HepG2 (cell line): ENCODE data around the gene TSN. TPM values are rescaled to one million over a fixed set of nuclear protein-coding genes. Genes with fewer than 3 reads are reported as not detected.

Experiments used
- ELF1 ChIP-seq: sonication (generic); formaldehyde crosslinking; IDR thresholded peaks from 2 replicates; pipeline ENCODE4 v1.4.0; 2020; ENCODE audit warnings: missing genetic modification reagents
- ERF ChIP-seq: IDR thresholded peaks from 2 replicates; pipeline ENCODE4 v1.6.1; 2018; ENCODE audit warnings: missing biosample characterization, missing genetic modification reagents
- GABPA ChIP-seq, 2 experiments: IDR thresholded peaks; 2 replicates each; pipeline ENCODE4 v1.6.1; 2011 to 2016; ENCODE audit warnings: low read depth in 2 of 2, low read length in 1 of 2, missing biosample characterization in 1 of 2, missing genetic modification characterization in 1 of 2
- GTF3A ChIP-seq: sonication (generic); formaldehyde crosslinking; conservative IDR thresholded peaks from 2 replicates; pipeline ENCODE4 v1.4.0; 2020; ENCODE audit warnings: mild to moderate bottlenecking, missing genetic modification reagents
- GZF1 ChIP-seq: sonication (generic); formaldehyde crosslinking; IDR thresholded peaks from 2 replicates; pipeline ENCODE4 v1.5.1; 2020; ENCODE audit warnings: mild to moderate bottlenecking, missing genetic modification reagents
- MEF2D ChIP-seq: sonication (generic); formaldehyde crosslinking; IDR thresholded peaks from 2 replicates; pipeline ENCODE4 v1.5.1; 2020; ENCODE audit warnings: mild to moderate bottlenecking, missing genetic modification reagents
- SP140L ChIP-seq: sonication (generic); formaldehyde crosslinking; IDR thresholded peaks from 2 replicates; pipeline ENCODE4 v1.4.0; 2020; ENCODE audit warnings: missing genetic modification reagents, borderline replicate concordance
- ZBTB25 ChIP-seq: IDR thresholded peaks from 2 replicates; pipeline ENCODE4 v1.6.1; 2018; ENCODE audit warnings: missing genetic modification reagents
- ZBTB43 ChIP-seq: sonication (generic); formaldehyde crosslinking; conservative IDR thresholded peaks from 2 replicates; pipeline ENCODE4 v1.4.0; 2020; ENCODE audit warnings: missing genetic modification reagents
- ZNF180 ChIP-seq: sonication (generic); formaldehyde crosslinking; IDR thresholded peaks from 2 replicates; pipeline ENCODE4 v1.4.0; 2020; ENCODE audit warnings: low read depth, missing genetic modification reagents, borderline replicate concordance
- ZNF24 ChIP-seq: fragments of 450-650 bp; IDR thresholded peaks from 2 replicates; pipeline ENCODE4 v1.6.1; 2017; ENCODE audit warnings: antibody characterized with exemption, mild to moderate bottlenecking
- ZNF263 ChIP-seq: sonication (generic); formaldehyde crosslinking; IDR thresholded peaks from 2 replicates; pipeline ENCODE4 v1.4.0; 2020; ENCODE audit warnings: missing genetic modification reagents
- ZNF510 ChIP-seq: sonication (generic); formaldehyde crosslinking; IDR thresholded peaks from 2 replicates; pipeline ENCODE4 v1.4.0; 2020; ENCODE audit warnings: low read depth, mild to moderate bottlenecking, missing genetic modification reagents
- ZNF589 ChIP-seq: sonication (generic); formaldehyde crosslinking; conservative IDR thresholded peaks from 2 replicates; pipeline ENCODE4 v1.8.0; 2022; ENCODE audit warnings: mild to moderate bottlenecking, moderate library complexity, missing genetic modification reagents
- ZNF746 ChIP-seq: sonication (generic); formaldehyde crosslinking; IDR thresholded peaks from 2 replicates; pipeline ENCODE4 v1.8.0; 2022; ENCODE audit warnings: mild to moderate bottlenecking, missing genetic modification reagents
- ZNF792 ChIP-seq: IDR thresholded peaks from 2 replicates; pipeline ENCODE4 v1.6.1; 2016
- polyA plus RNA-seq, 8 experiments: library from polyadenylated mRNA; depleted of rRNA in 3 of 8; stranded (reverse) in 7 of 8; unstranded in 1 of 8; fragments of >200 nt; fragmentation: Illumina TruSeq in 4 of 8; extraction: Trizol in 4 of 8; gene quantifications; 2 replicates each; pipeline versions ENCODE4 v1.2.1 to v1.2.3, GENCODE V29; 2011 to 2016; ENCODE audit warnings: low read depth in 4 of 8, missing spikeins in 1 of 8, mixed read lengths in 1 of 8; ENCODE audit not compliant: insufficient read depth in 1 of 8
- total RNA-seq, 5 experiments: library from RNA; depleted of rRNA; stranded (reverse); fragments of >200 nt; fragmentation: Illumina TruSeq; extraction: Trizol; gene quantifications; 2 replicates each; pipeline ENCODE4 v1.2.3, GENCODE V29; 2016; ENCODE audit warnings: low read depth in 1 of 5
- TF ChIP-seq, protein P1 (sequence below): sonication (generic); formaldehyde crosslinking; IDR thresholded peaks from 2 replicates; pipeline ENCODE4 v1.4.0; 2020; ENCODE audit warnings: missing genetic modification reagents, borderline replicate concordance
- TF ChIP-seq, protein P2 (sequence below): sonication (generic); formaldehyde crosslinking; conservative IDR thresholded peaks from 2 replicates; pipeline ENCODE4 v1.4.0; 2020; ENCODE audit warnings: missing genetic modification reagents
- TF ChIP-seq, protein P3 (sequence below): sonication (generic); formaldehyde crosslinking; IDR thresholded peaks from 2 replicates; pipeline ENCODE4 v1.4.0; 2020; ENCODE audit warnings: mild to moderate bottlenecking, missing genetic modification reagents

Gene TSN
- total and polyA plus RNA-seq, 2 of the 13 experiments (the other 11 are each of a cell fraction or from before 2014, with no cell fraction given), result 56.4 to 115 TPM

GRCh38 chr2:121707344-121707919 lies 48.0 kb upstream of the TSN start (continued):
- TF ChIP-seq, protein P1, sequence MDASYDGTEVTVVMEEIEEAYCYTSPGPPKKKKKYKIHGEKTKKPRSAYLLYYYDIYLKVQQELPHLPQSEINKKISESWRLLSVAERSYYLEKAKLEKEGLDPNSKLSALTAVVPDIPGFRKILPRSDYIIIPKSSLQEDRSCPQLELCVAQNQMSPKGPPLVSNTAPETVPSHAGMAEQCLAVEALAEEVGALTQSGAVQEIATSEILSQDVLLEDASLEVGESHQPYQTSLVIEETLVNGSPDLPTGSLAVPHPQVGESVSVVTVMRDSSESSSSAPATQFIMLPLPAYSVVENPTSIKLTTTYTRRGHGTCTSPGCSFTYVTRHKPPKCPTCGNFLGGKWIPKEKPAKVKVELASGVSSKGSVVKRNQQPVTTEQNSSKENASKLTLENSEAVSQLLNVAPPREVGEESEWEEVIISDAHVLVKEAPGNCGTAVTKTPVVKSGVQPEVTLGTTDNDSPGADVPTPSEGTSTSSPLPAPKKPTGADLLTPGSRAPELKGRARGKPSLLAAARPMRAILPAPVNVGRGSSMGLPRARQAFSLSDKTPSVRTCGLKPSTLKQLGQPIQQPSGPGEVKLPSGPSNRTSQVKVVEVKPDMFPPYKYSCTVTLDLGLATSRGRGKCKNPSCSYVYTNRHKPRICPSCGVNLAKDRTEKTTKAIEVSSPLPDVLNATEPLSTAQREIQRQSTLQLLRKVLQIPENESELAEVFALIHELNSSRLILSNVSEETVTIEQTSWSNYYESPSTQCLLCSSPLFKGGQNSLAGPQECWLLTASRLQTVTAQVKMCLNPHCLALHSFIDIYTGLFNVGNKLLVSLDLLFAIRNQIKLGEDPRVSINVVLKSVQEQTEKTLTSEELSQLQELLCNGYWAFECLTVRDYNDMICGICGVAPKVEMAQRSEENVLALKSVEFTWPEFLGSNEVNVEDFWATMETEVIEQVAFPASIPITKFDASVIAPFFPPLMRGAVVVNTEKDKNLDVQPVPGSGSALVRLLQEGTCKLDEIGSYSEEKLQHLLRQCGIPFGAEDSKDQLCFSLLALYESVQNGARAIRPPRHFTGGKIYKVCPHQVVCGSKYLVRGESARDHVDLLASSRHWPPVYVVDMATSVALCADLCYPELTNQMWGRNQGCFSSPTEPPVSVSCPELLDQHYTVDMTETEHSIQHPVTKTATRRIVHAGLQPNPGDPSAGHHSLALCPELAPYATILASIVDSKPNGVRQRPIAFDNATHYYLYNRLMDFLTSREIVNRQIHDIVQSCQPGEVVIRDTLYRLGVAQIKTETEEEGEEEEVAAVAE, result no peak
- TF ChIP-seq ZNF792 (CRISPR knock-in tag) (no peak), MEF2D (CRISPR knock-in tag) (peak; percentile 10; the same call in 1 of the 2 replicates), ELF1 (CRISPR knock-in tag) (0 out of 2 replicates have a peak, but pooled peaks have one; percentile 18), ZNF180 (CRISPR knock-in tag) (no peak), ERF (CRISPR knock-in tag) (no peak), ZNF746 (CRISPR knock-in tag) (no peak), SP140L (CRISPR knock-in tag) (no peak), ZNF263 (CRISPR knock-in tag) (no peak), GTF3A (CRISPR knock-in tag) (no peak), ZNF510 (CRISPR knock-in tag) (no peak), ZBTB43 (CRISPR knock-in tag) (no peak), ZBTB25 (CRISPR knock-in tag) (peak; percentile 51), ZNF589 (CRISPR knock-in tag) (no peak), ZNF24 (no peak), GABPA (IDR thresholded peaks at IDR 0.05; ENCODE audit: low read depth, low read length) (no peak), GABPA (CRISPR knock-in tag; IDR thresholded peaks at IDR 0.05; ENCODE audit: low read depth) (peak; percentile 54; the same call in 1 of the 2 replicates), GZF1 (CRISPR knock-in tag) (no peak)
- TF ChIP-seq, protein P2, sequence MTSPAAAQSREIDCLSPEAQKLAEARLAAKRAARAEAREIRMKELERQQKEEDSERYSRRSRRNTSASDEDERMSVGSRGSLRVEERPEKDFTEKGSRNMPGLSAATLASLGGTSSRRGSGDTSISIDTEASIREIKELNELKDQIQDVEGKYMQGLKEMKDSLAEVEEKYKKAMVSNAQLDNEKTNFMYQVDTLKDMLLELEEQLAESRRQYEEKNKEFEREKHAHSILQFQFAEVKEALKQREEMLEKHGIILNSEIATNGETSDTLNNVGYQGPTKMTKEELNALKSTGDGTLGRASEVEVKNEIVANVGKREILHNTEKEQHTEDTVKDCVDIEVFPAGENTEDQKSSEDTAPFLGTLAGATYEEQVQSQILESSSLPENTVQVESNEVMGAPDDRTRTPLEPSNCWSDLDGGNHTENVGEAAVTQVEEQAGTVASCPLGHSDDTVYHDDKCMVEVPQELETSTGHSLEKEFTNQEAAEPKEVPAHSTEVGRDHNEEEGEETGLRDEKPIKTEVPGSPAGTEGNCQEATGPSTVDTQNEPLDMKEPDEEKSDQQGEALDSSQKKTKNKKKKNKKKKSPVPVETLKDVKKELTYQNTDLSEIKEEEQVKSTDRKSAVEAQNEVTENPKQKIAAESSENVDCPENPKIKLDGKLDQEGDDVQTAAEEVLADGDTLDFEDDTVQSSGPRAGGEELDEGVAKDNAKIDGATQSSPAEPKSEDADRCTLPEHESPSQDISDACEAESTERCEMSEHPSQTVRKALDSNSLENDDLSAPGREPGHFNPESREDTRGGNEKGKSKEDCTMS, result no peak
- TF ChIP-seq, protein P3, sequence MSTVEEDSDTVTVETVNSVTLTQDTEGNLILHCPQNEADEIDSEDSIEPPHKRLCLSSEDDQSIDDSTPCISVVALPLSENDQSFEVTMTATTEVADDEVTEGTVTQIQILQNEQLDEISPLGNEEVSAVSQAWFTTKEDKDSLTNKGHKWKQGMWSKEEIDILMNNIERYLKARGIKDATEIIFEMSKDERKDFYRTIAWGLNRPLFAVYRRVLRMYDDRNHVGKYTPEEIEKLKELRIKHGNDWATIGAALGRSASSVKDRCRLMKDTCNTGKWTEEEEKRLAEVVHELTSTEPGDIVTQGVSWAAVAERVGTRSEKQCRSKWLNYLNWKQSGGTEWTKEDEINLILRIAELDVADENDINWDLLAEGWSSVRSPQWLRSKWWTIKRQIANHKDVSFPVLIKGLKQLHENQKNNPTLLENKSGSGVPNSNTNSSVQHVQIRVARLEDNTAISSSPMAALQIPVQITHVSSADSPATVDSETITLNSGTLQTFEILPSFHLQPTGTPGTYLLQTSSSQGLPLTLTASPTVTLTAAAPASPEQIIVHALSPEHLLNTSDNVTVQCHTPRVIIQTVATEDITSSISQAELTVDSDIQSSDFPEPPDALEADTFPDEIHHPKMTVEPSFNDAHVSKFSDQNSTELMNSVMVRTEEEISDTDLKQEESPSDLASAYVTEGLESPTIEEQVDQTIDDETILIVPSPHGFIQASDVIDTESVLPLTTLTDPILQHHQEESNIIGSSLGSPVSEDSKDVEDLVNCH, result no peak
